ENCODE measurements around the gene DNAL4. TPM values are rescaled to one million over a fixed set of nuclear protein-coding genes. Genes with fewer than 3 reads are reported as not detected.
A peak's percentile ranks its signal among the peaks of the same experiment; 100 is the strongest.
"Not testable (repeated sequence)": the region's sequence is repeated elsewhere in the genome, so short reads cannot be mapped to it uniquely, and the experiment has no call there.

The DNAL4 gene
- total and polyA plus RNA-seq, 7 donors, result 7.9 to 25.8 (median 15.0) TPM

DNA sequence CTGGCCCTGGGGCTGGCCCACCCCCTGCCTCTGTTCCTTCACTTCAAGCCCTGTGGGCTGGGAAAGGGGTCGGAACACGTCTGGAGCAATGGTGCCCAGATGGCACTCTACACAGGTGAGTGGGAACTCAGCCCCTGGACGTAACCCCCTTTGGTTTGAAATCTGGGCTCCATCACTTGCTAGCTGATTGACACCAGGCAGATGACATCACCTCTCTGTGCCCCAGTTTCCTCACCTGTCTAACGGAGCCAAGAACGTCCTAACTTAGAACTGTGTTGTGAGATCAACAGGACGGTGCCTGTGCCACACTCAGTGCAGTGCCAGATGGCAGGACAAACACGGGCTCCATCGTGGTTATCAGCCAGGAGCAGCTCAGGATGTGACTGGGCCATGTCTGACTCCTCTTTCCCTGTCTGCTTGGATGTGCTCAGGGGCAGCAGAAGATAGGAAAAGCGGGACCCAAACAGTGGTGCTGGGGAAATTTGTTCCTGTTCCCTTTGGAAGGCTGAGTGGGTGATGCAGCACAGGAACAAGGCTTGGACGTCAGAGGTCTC lies 25.5 kb upstream of the DNAL4 start:
- Histone ChIP-seq H3K4me1 (no peaks in the 10 kb centered on the region), H3K4me3 (no peak overlapping the region), H3K27ac (no peak overlapping the region), H3K36me3 (no peaks in the 10 kb centered on the region), H3K9me3 (no peaks in the 10 kb centered on the region), H3K27me3 (no peaks in the 10 kb centered on the region)
- WGBS, 2 donors, result 74 to 83% methylated on average over 10 of the region's 10 CpGs
- peak; percentile 39 for DNase-seq
- intact Hi-C loops (cut with DNase I), result no loop called here
- TF ChIP-seq POLR2AphosphoS5 (IDR thresholded peaks at IDR 0.05), result no peak
- no peak for TF ChIP-seq CTCF (IDR thresholded peaks at IDR 0.05)
- no peak for TF ChIP-seq POLR2A (IDR thresholded peaks at IDR 0.05)
- TF ChIP-seq EP300 (IDR thresholded peaks at IDR 0.05), result no peak

DNA sequence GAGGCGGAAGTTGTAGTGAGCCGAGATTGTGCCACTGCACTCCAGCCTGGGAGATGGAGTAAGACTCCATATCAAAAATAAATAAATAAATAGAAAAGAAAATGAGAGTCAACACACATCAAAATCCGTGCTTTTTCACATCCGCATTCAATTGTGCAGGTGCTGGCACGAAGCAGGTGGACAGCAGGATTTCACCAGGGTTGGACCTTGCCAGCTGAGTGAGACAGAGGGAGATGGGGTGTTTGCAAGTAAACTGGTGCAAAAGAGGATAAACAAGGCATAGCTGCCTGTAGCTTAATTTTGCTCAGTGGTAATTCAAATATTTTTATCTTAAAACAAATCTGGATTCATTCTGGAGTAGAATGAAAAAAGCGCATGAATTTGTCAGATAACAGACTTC lies 23.3 kb upstream of the DNAL4 start:
- H3K4me1 ChIP-seq, result no peaks in the 10 kb centered on the region
- intact Hi-C loops (cut with DNase I), result no loop called here

DNA sequence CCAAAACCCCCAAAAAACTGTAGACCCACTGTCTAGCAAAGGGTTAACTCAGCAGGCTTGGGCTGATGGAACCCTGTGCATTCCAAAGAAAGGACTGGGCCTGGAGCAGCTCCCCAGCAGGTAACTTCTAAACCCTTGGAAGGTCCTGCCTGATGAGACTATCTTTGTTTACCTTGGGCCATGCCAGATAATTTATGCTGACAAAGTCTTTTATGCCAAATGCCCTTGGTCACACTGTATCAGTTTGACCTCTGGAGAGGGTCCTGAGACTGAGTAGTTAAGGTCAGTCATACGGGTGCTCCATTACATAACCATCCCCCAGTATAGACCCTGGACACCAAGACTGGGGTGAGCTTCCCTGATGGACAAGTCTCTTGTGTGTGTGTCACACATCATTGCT lies 21.9 kb upstream of the DNAL4 start:
- WGBS, 2 donors, result 48 to 69% methylated on average over 1 of the region's 1 CpG
- no peaks in the 10 kb centered on the region for H3K9me3 ChIP-seq
- H3K36me3 ChIP-seq, result no peaks in the 10 kb centered on the region
- H3K4me3 ChIP-seq, result no peak overlapping the region
- H3K27me3 ChIP-seq, result no peaks in the 10 kb centered on the region
- H3K4me1 ChIP-seq, result no peaks in the 10 kb centered on the region
- no peak for DNase-seq
- TF ChIP-seq CTCF (IDR thresholded peaks at IDR 0.05) (no peak), POLR2AphosphoS5 (IDR thresholded peaks at IDR 0.05) (no peak), EP300 (IDR thresholded peaks at IDR 0.05) (no peak), POLR2A (IDR thresholded peaks at IDR 0.05) (no peak)
- intact Hi-C loops (cut with DNase I), result no loop called here
- H3K27ac ChIP-seq, result no peak overlapping the region

More for the DNA sequence above, 23.3 kb upstream of the DNAL4 start:
- Histone ChIP-seq H3K9me3 (no peaks in the 10 kb centered on the region), H3K27ac (no peak overlapping the region), H3K4me3 (no peak overlapping the region), H3K27me3 (no peaks in the 10 kb centered on the region), H3K36me3 (no peaks in the 10 kb centered on the region)
- DNase-seq, result no peak
- TF ChIP-seq POLR2A (IDR thresholded peaks at IDR 0.05), result no peak
- WGBS, 2 donors, result 80 to 91% methylated on average over 6 of the region's 6 CpGs

GRCh38 chr22:38811241-38811640 lies 17.3 kb upstream of the DNAL4 start:
- H3K9me3 ChIP-seq, result peaks cover 0 to 3% (median 0%) of the 10 kb centered on the region in 4 donors
- no peak overlapping the region for H3K4me3 ChIP-seq
- WGBS, 2 donors, result 79 to 86% methylated on average over 2 of the region's 2 CpGs
- DNase-seq, result no peak
- intact Hi-C loops (cut with DNase I), result no loop called here
- no peak overlapping the region for H3K27ac ChIP-seq
- TF ChIP-seq POLR2AphosphoS5 (IDR thresholded peaks at IDR 0.05) (no peak), POLR2A (IDR thresholded peaks at IDR 0.05) (no peak), EP300 (IDR thresholded peaks at IDR 0.05) (no peak), CTCF (IDR thresholded peaks at IDR 0.05) (no peak)
- H3K27me3 ChIP-seq, result no peaks in the 10 kb centered on the region
- H3K36me3 ChIP-seq, result no peaks in the 10 kb centered on the region
- no peaks in the 10 kb centered on the region for H3K4me1 ChIP-seq

GRCh38 chr22:38805041-38805593 lies 11.2 kb upstream of the DNAL4 start:
- 76 to 82% methylated on average over 8 of the region's 8 CpGs for WGBS, 2 donors
- H3K4me1 ChIP-seq; H3K9me3 ChIP-seq; H3K36me3 ChIP-seq; intact Hi-C loops (cut with DNase I); H3K27ac ChIP-seq; H3K4me3 ChIP-seq; H3K27me3 ChIP-seq: not testable (repeated sequence)
- peak; percentile 14 for DNase-seq

DNA sequence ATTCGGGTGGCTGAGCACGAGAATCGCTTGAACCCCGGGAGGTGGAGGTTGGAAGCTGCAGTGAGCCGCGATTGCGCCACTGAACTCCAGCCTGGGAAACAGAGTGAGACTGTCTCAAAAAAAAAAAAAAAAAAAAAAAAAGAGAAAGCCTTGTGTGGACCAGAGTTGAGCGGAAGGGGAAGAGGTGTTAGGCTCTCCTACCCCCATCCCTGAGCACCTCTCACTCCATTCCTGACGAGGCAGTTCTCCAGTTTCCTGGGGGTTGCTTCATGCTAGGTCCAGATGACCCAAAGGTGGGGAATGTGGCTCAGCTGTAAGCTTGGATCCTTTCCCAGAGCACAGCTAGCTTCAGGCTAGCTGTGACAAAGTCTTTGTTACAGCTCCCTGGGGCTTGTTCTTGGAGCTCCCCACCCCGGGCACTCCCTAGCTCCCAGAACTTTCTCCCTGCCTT lies 8.8 kb upstream of the DNAL4 start:
- no peak overlapping the region for H3K27ac ChIP-seq
- 25 to 40% methylated on average over 10 of the region's 10 CpGs for WGBS, 2 donors
- H3K9me3 ChIP-seq, result no peaks in the 10 kb centered on the region
- DNase-seq, result peak; percentile 85
- TF ChIP-seq POLR2A (IDR thresholded peaks at IDR 0.05) (no peak), EP300 (IDR thresholded peaks at IDR 0.05) (no peak), POLR2AphosphoS5 (IDR thresholded peaks at IDR 0.05) (peak in 1 of 4 donors; percentile 25), CTCF (IDR thresholded peaks at IDR 0.05) (no peak)
- peaks cover 0 to 7% (median 0%) of the 10 kb centered on the region in 4 donors for H3K4me1 ChIP-seq
- intact Hi-C loops (cut with DNase I), result no loop called here
- H3K36me3 ChIP-seq, result no peaks in the 10 kb centered on the region
- no peak overlapping the region for H3K4me3 ChIP-seq
- peaks cover 0 to 3% (median 0%) of the 10 kb centered on the region in 3 donors for H3K27me3 ChIP-seq

Measured in sigmoid colon (tissue), 7 donors.